OCI-LY3 (cell line): Measurements from ENCODE around the gene RNF217.

ENCODE experiments used
- H2AFZ ChIP-seq: fragments of 200-600, 300-600 bp; shearing (Covaris generic); 2 replicates; pipeline ENCODE4 v1.6.0; 2014; ENCODE audit warnings: antibody characterized with exemption, low read depth, low read length
- H3K27ac ChIP-seq: fragments of 200-600, 300-600 bp; sonication (generic); 2 replicates; pipeline ENCODE4 v1.5.1; 2014; ENCODE audit warnings: mild to moderate bottlenecking, low read length, moderate library complexity, mixed read lengths
- H3K27me3 ChIP-seq: fragments of 200-600, 300-600 bp; sonication (generic); 2 replicates; pipeline ENCODE4 v1.6.1; 2014; ENCODE audit warnings: low read depth, low read length, mixed read lengths
- H3K36me3 ChIP-seq: fragments of 200-600, 300-600 bp; sonication (generic); replicated peaks from 2 replicates; pipeline ENCODE3; 2014; ENCODE audit warnings: low read depth, low read length, mixed read lengths
- H3K4me1 ChIP-seq: fragments of 300-600, 200-600 bp; sonication (generic); 2 replicates; pipeline ENCODE4 v1.6.1; 2014; ENCODE audit warnings: low read length, mixed read lengths
- H3K4me2 ChIP-seq: fragments of 200-600, 300-600 bp; sonication (generic); 2 replicates; pipeline ENCODE4 v1.6.1; 2014; ENCODE audit warnings: low read length, mixed read lengths
- H3K4me3 ChIP-seq: fragments of 300-600, 200-600 bp; sonication (generic); 2 replicates; pipeline ENCODE4 v1.5.1; 2014; ENCODE audit warnings: antibody characterized with exemption, mild to moderate bottlenecking, low read length, moderate library complexity
- H3K79me2 ChIP-seq: fragments of 300-600, 200-600 bp; shearing (Covaris generic); 2 replicates; pipeline ENCODE4 v1.6.1; 2014; ENCODE audit warnings: mild to moderate bottlenecking, low read length, mixed read lengths
- H3K9ac ChIP-seq: fragments of 300-600, 200-600 bp; shearing (Covaris generic); 2 replicates; pipeline ENCODE4 v1.6.0; 2014; ENCODE audit warnings: mild to moderate bottlenecking, low read length, moderate library complexity
- H3K9me3 ChIP-seq: fragments of 200-600, 300-600 bp; shearing (Covaris generic); 2 replicates; pipeline ENCODE4 v1.6.1; 2014; ENCODE audit warnings: low read length, mixed read lengths; ENCODE audit not compliant: insufficient read depth
- H4K20me1 ChIP-seq: fragments of 200-600, 300-600 bp; sonication (generic); 2 replicates; pipeline ENCODE4 v1.6.1; 2016; ENCODE audit warnings: low read length, mixed read lengths; ENCODE audit not compliant: insufficient read depth
- CTCF ChIP-seq: fragments of 200-600, 300-600 bp; sonication (generic); IDR thresholded peaks from 2 replicates; pipeline ENCODE4 v1.5.1; 2014; ENCODE audit warnings: antibody characterized with exemption, low read length, low read depth
- EZH2phosphoT487 ChIP-seq: fragments of 200-600 bp; shearing (Covaris generic); IDR thresholded peaks from 2 replicates; pipeline ENCODE4 v1.6.1; 2018; ENCODE audit warnings: antibody characterized with exemption, mixed run types, low read depth

The RNF217 gene

GRCh38 chr6:125094563-125094962 lies 132.3 kb downstream of the RNF217 start:
- Histone ChIP-seq H3K27me3 (no peaks in the 10 kb centered on the region), H3K9ac (no peak overlapping the region), H3K27ac (no peak overlapping the region)

GRCh38 chr6:125095580-125096301 lies 133.5 kb downstream of the RNF217 start:
- H3K9ac ChIP-seq, result no peak overlapping the region
- H3K4me1 ChIP-seq, result no peaks in the 10 kb centered on the region
- no peaks in the 10 kb centered on the region for H4K20me1 ChIP-seq
- no peak overlapping the region for H3K4me3 ChIP-seq
- H3K27me3 ChIP-seq, result no peaks in the 10 kb centered on the region
- H3K9me3 ChIP-seq, result no peaks in the 10 kb centered on the region
- H2AFZ ChIP-seq, result no peak overlapping the region
- no peak overlapping the region for H3K4me2 ChIP-seq
- H3K79me2 ChIP-seq, result no peaks in the 10 kb centered on the region
- TF ChIP-seq EZH2phosphoT487 (no peak), CTCF (no peak)
- H3K27ac ChIP-seq, result no peak overlapping the region
- H3K36me3 ChIP-seq, result no peaks in the 10 kb centered on the region

More at GRCh38 chr6:125094563-125094962, 132.3 kb downstream of the RNF217 start:
- Histone ChIP-seq H3K4me1 (no peaks in the 10 kb centered on the region), H3K9me3 (no peaks in the 10 kb centered on the region), H3K4me3 (no peak overlapping the region), H4K20me1 (no peaks in the 10 kb centered on the region), H3K4me2 (no peak overlapping the region), H3K79me2 (no peaks in the 10 kb centered on the region), H2AFZ (no peak overlapping the region), H3K36me3 (no peaks in the 10 kb centered on the region)
- no peak for TF ChIP-seq CTCF
- TF ChIP-seq EZH2phosphoT487, result no peak

- no peak overlapping the region for H3K4me3 ChIP-seq
- H3K9ac ChIP-seq, result no peak overlapping the region
- no peak overlapping the region for H2AFZ ChIP-seq
- no peak overlapping the region for H3K27ac ChIP-seq
- no peak overlapping the region for H3K4me2 ChIP-seq
- no peaks in the 10 kb centered on the region for H3K4me1 ChIP-seq
- H3K79me2 ChIP-seq, result no peaks in the 10 kb centered on the region
- H3K36me3 ChIP-seq, result no peaks in the 10 kb centered on the region
- H4K20me1 ChIP-seq, result no peaks in the 10 kb centered on the region
- H3K27me3 ChIP-seq, result no peaks in the 10 kb centered on the region
- TF ChIP-seq EZH2phosphoT487, result no peak
- TF ChIP-seq CTCF, result no peak
- H3K9me3 ChIP-seq, result no peaks in the 10 kb centered on the region
These were observed 134.9 kb downstream of the RNF217 start for GRCh38 chr6:125097186-125097585.

GRCh38 chr6:125098253-125098652 lies 136.0 kb downstream of the RNF217 start:
- H3K36me3 ChIP-seq, result no peaks in the 10 kb centered on the region

More at GRCh38 chr6:125098253-125098652, 136.0 kb downstream of the RNF217 start:
- no peak overlapping the region for H3K4me2 ChIP-seq
- no peaks in the 10 kb centered on the region for H3K79me2 ChIP-seq
- no peaks in the 10 kb centered on the region for H3K9me3 ChIP-seq
- no peak overlapping the region for H3K4me3 ChIP-seq
- H4K20me1 ChIP-seq, result no peaks in the 10 kb centered on the region
- H3K4me1 ChIP-seq, result no peaks in the 10 kb centered on the region
- H2AFZ ChIP-seq, result no peak overlapping the region
- TF ChIP-seq CTCF, result no peak
- no peak for TF ChIP-seq EZH2phosphoT487
- no peaks in the 10 kb centered on the region for H3K27me3 ChIP-seq
- H3K27ac ChIP-seq, result no peak overlapping the region
- no peak overlapping the region for H3K9ac ChIP-seq
